EL (cell line): ENCODE results near the gene AK9.
A peak's percentile ranks its signal among the peaks of the same experiment; 100 is the strongest.

Experiments
- DNase-seq: peaks from one replicate; pipeline ENCODE4 v3.0.0-alpha.2; 2016

AK9 gene

GRCh38 chr6:109510358-109510757 is 180.6 kb downstream of the AK9 start:
- no peak for DNase-seq

- no peak for DNase-seq
Observed at GRCh38 chr6:109508166-109508860, 182.7 kb downstream of the AK9 start.

- no peak for DNase-seq
Observed at GRCh38 chr6:109507490-109508072, 183.4 kb downstream of the AK9 start.

- no peak for DNase-seq
Observed at GRCh38 chr6:109506841-109507240, 184.2 kb downstream of the AK9 start.

GRCh38 chr6:109506314-109506713 is 184.7 kb downstream of the AK9 start:
- DNase-seq: no peak

- no peak for DNase-seq
Observed at GRCh38 chr6:109503327-109504224, 187.4 kb downstream of the AK9 start.

- no peak for DNase-seq
Observed at GRCh38 chr6:109498936-109499335, 192.1 kb downstream of the AK9 start.

- DNase-seq: no peak
Observed at GRCh38 chr6:109498052-109498451, 192.9 kb downstream of the AK9 start.

GRCh38 chr6:109496036-109496772 is 194.8 kb downstream of the AK9 start:
- DNase-seq: no peak

- DNase-seq: no peak
Observed at GRCh38 chr6:109493865-109494264, 197.1 kb downstream of the AK9 start.

GRCh38 chr6:109491207-109491938 is 199.6 kb downstream of the AK9 start:
- no peak for DNase-seq

GRCh38 chr6:109490713-109491112 is 200.3 kb downstream of the AK9 start:
- DNase-seq: no peak

GRCh38 chr6:109488001-109488400 is 203.0 kb downstream of the AK9 start:
- DNase-seq: no peak

- DNase-seq: no peak
Observed at GRCh38 chr6:109486068-109486467, 204.9 kb downstream of the AK9 start.

GRCh38 chr6:109485266-109485935 is 205.6 kb downstream of the AK9 start:
- DNase-seq: no peak

- DNase-seq: no peak
Observed at GRCh38 chr6:109484122-109484521, 206.9 kb downstream of the AK9 start.

- no peak for DNase-seq
Observed at GRCh38 chr6:109483735-109484057, 207.3 kb downstream of the AK9 start.

- peak; percentile 90 for DNase-seq
Observed at GRCh38 chr6:109482905-109483734, 207.9 kb downstream of the AK9 start, which contains the start of gene ZBTB24. Gene ZBTB24, minus strand, starts transcription at chr6:109483219. Its CDS starts 1,193 bp downstream, at chr6:109482026.

GRCh38 chr6:109480993-109481480 is 210.0 kb downstream of the AK9 start:
- DNase-seq: no peak

GRCh38 chr6:109478841-109479624 is 212.0 kb downstream of the AK9 start:
- no peak for DNase-seq
